Stimulated activated CD4-positive, alpha-beta T cell treated with anti-CD3 and anti-CD28 coated beads, Interleukin-12 subunit alpha, Interleukin-12 subunit beta, amount 100 ng/mL, for 4 hours (primary cell): ENCODE data around the gene NEK6.

Experiments
- DNase-seq: peaks from one replicate; pipeline ENCODE4 v3.0.0-alpha.2; 2020

The NEK6 gene

DNA sequence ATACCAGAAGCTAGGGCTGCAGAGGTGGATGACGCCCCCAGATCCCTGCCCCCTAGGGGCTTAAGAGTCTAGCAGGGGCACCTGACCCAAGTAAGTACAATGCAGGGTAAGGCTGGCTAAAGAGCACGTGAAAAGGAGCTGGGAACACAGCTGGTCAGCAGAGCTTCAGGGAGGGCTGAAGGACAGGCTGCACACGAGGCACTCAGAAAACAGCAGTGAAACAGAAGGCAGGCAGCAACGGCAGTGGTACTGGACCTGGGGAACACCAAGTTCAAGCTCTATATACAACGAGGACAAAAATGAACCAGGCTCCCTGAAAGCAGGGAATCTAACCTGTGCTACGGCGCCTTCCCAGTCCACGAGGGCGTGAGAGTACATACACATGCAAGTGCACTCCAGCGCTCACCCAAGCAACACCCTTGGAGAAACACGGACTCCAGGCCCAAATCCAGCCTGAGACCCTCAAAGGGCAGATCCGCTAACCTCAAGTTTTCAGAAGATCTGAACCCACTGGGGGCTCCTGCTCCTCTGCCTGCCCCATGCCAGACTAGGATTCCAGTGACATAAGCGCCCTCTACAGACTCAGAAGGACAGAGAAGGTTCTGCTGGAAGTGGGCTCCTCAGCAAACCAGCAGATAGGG, 100.1 kb downstream of the NEK6 start:
- DNase-seq = no peak

DNA sequence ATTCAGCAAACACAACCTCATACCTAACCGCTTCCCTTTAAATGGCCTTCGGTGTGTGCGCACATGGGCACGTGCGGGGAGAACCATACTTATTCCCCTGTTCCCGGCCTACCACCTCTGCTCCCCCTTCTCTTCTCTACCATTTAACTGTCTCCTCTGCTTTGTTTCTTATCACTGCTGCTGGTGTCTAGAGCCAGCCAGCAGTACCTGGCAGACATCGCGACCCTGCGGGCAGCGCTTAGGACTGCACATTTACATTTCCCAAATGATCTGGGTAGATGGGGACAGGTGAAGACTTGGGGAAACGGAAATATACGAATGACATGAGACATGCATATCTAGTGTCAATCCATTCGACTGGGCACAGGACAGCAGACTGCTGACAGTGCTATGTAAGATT, 100.9 kb downstream of the NEK6 start:
- DNase-seq = no peak

DNA sequence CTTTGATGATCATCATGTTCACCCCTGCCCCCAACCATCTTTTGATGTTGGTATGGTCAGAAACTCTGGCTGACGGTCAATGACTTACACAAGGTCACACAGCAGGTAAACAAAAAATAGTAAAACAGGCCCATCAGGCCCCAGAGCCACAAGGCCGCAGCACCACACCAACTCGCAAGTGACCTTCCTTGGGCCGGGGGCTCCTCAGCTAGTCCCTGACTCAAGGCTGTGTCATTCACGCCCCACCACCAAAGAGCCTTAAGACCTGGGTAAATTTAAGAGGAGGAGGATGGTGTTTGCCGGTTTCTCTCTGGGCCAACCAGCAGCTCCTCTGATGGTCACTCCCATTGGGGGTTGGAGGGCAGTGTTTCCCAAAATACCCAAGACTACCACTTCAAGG, 101.7 kb downstream of the NEK6 start:
- no peak for DNase-seq

DNA sequence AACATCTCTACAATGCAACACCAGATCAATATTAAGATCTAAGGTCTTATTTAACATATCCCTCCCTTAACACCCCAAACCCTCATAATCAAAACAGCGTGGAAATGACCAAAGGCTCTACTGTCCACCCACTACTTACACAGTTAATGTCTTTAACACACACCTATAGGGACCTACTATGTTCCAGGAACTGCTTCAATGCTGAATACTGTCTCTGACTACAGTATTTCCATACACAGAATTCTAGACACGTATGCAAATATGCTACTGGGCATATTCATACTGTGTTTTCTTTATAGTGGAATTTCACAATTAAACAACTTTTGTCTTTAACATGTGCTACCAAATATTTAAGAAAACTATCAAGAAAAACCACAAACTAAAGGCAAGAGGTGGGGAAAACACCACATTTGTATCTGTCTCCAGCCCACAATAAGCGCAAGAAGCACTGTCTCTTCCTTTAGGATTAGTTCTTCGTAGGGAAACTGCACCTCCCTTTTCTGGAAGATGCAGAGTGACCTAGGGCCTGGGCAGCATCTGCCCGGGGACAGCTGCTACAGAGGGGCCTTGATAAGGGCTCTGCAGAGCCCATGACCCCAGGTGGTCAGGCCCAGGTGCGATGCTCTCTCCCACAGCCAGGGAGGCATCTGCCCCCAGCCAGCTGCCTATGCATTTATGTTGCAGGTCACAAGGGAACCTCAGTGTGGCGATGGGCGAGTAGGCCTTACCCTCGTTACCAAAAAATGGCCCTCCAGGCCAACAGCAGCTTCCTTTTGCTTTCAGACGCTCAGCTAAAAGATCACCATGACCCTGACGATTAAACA, 102.3 kb downstream of the NEK6 start:
- no peak for DNase-seq

DNA sequence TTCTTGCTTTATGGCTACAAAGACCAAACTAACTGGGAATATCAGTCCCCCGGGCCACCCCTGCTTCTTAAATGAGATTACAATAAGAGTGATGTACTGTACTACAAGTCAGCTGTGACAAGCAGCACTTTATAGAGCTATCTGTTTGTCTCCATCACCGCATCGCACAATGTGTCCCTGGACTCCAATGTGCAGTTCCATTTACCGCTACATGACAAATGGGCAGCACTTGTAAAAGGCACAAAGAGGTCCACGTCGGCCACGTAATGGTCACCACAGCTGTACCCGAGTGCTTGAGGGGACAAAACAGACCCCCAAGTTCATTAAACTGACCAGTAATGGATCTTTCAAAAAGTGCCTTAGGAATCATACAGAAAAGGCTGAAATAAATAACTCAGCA, 103.4 kb downstream of the NEK6 start:
- DNase-seq = no peak

DNA sequence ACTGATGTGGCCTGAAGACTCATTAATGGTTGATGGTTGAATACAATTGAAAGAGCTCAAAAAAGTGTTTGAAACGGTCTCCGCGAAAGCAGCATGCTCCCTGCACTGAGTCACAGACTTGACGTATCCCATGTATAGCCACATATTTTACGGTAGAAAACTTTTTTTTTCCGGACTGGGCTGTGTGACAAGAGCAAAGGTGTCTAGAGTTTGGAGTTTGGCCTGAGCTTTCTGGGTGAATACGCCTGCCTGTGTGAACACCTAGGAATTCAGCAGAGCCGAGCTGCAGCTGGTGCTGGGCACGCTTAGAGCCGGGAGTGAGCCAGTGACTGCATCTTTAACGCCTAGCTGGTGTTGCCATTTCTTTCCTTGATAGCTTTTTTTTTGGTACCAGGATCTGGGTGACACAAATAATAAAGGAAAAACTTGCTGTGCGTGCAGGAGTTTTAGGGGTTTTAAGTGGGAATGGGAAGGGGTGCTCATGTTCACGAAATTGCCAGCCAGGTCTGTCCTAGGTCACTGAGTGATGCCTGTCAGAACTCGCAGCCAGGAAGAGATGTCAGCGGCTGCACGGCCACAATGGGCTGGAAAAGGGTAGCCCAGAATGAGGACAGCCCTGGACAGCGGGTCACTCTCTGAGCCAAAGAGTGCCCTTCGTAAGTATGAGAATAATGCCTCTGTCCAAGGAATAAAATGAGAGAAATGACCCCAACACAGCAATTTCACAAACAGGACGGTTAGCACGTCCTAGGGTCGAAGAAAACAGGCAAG, 105.8 kb downstream of the NEK6 start:
- no peak for DNase-seq

DNA sequence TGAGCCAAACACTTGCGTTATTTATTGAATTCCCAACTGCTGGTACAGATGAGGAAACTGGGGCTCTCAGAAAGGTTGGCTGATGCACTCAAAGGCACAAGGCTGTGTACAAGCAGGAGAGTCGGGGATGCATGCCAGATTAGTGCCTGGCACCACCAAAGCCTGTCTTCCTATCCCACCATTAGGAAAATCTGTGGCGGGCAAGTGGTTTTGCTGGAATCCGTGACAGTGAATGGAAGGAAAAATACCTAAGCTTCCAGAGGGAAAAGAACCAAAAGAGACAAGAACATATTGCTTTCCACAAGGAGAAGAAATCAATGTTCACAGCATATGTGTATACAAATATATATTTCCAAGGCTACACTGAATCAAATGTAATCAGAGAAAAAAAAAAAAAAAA, 106.4 kb downstream of the NEK6 start:
- no peak for DNase-seq

DNA sequence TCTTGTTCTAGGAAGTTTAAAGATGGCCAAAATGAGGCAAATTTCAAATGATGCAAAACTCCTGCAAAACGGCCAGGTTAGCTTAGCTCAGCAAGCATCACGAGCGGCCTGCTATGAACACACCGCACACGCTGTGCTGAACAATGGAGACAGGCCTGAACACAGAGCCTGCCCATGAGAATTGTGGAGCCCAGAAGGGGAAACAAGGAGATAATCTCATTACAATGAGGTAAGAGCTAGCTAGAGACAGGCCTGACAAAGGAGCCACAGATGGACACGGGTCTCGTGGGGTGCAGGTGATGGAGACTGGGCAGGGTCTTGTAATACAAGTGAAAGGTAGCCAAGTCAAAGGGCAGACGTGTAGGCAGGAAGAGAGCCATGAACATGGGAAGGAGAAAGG, 107.3 kb downstream of the NEK6 start:
- DNase-seq = no peak

DNA sequence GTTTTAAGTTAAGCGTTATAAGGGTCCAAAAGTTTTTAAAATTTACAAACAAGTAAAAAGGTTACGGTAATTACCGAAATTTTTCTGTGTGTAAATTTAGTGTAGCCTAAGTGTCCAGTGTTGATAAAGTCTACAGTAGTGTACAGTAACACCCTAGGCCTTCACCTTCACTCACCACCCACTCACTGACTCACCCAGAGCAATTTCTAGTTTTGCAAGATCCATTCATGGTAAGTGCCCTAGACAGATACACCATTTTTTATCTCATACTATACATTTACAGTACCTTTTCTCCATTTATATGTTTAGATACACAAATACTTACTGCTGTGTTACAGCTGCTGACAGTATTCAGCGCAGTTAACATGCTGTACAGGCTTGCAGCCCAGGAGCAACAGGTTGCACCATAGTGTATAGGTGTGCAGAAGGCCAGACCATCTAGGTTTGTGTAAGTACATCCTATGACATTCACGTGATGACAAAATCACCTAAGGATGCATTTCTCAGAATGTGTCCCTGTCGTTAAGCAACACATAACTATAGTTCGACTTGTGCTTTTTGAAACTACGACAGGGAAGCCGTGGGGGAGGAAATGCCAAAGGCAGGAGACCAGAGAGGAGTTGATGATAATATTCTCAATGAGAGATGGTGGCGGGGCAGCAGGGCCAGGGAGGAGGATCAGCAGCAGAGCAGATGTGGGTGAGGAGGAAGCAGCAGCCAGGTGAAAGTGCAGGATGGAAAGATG, 108.9 kb downstream of the NEK6 start:
- no peak for DNase-seq

DNA sequence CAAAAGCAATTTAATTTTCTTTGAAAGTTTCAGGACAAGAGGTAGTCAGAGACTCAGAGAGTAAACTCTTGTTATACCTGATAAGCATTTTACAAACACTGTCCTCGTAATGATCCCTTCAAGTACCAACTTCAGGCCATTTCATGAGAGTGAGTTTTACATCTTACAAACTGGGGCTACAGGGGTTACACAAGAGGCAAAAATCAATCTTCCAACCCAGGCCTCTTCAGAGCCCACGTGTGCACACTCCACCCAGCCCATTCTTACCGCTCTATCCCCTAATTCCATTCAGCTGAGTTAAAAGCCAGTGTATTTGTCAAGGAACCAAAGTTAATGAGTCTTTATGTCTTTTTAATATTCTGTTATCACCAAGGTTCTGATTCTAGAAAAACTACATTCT, 110.9 kb downstream of the NEK6 start:
- no peak for DNase-seq

DNA sequence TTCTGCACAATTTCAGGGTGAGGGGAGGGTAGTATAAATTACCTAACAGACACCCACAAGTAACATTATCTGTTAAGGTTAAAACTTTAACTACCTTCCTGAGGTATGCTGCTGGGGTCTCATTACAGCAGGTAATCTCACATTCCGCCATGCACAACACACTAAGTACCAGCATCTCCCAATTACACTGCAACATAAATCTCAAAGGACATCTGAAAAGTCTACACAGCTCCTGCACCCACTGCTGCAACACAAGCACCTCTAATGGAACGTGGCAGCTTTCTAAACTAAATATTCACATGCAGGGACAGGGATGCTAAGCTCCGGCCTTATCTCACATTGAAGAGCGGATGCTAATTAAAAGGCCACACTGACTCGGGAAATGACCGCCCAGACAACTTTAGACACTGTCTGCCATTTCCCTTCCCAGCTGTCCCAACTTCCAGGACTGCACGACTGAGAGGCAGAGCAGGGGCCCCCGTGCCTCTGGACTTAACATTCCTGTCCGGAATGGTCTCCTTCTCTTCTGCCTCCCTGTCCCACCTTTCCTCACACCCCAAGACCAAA, 111.6 kb downstream of the NEK6 start:
- no peak for DNase-seq

DNA sequence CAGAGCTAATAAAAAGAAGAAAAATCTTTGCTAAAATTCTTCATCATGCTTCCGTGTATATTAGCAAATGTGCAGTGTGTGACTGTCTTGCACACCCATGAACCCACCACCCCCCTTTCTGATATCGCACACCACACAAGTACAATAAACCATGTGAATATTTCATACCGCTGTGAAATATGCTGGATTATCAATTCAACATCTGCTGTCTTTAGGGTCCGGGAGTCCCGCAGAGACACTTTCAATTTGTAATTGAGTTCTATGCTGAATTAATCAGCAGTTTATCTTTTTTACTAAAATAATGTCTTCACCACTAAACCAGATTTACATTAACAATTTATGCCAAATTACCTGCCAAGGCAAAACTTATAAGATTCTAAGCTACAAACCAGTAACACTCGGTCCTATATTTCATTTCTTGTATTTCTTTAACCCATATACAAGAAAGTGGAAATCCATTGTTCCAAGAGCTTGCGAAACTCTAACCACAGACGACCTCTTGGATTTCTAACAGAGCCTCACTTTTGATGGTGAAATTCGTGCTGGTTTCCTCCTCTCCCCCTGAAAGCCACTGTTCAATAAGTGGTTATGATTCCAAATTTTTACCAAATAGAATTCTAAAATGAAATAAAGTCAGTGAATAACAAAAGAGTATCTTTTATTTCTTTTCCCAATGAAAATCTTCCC, 113.3 kb downstream of the NEK6 start:
- DNase-seq = no peak

DNA sequence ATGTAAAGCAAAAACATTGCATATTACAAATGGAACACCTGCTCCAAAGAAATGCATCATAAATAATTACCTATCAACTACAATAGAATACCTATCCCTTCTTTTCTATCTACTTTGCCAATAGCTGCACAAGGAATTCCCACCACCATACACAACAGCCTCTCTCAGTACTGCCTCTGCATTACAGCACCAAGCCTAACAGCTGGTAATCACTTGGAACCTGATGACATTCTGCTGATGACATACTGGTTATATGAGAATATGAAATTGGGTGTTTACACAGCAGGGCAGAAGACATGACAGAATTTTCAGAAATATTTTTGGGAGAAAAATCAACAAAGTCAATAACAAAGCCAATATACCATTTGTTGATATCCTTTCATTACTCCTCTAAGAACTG, 114.3 kb downstream of the NEK6 start:
- no peak for DNase-seq

DNA sequence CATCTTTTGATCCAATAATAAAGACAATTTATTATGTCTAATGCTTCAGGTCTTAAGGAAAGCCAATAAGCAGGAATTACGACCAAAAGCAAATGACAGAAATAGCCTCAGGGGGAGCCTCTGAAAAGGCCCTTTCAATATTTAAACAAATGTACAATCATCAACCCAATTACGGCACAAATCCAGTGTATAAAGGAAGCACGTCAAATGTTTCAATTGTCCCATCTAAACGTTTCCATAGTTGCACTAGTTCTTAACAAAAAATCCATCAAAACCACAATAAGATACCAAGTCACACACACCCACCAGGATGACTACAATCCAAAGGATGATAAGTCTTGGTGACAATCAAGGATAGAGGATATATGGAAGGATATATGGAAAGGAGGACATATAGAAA, 115.6 kb downstream of the NEK6 start:
- DNase-seq = no peak

DNA sequence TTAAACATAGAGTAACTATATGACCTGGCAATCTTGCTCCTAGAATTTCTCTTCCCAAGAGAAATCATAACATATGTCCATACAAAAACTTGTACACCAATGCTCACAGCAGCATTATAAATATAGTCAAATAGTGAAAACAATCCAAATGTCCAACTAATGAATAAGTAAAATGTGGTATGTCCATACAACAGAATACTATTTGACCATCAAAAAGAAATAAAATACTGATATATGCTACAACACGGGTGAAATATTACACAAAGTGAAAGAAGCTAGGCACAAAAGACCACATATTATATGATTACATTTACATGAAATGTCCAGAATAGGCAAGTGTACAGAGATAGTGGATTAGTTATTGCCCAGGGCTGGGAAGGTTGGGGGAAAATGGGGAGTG, 116.1 kb downstream of the NEK6 start:
- no peak for DNase-seq

DNA sequence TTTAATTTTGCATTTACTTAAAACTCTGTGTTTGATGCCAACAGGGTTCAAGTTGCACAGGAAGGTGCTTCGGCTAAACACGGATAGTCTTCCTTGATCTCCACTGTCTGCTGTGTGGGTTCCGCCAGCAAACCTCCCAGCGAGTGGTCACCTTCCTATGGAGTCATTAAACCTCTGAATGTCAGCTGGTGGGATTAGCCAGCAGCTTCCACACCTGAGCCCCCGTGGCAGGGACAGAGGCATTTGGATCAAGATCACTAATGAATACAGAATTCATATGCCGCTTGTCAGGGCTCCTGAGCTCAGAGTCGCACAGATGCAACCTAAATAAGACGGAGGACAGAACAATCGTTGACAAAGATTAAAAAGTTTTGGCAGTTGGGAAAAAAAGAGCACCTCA, 118.0 kb downstream of the NEK6 start:
- DNase-seq = no peak

DNA sequence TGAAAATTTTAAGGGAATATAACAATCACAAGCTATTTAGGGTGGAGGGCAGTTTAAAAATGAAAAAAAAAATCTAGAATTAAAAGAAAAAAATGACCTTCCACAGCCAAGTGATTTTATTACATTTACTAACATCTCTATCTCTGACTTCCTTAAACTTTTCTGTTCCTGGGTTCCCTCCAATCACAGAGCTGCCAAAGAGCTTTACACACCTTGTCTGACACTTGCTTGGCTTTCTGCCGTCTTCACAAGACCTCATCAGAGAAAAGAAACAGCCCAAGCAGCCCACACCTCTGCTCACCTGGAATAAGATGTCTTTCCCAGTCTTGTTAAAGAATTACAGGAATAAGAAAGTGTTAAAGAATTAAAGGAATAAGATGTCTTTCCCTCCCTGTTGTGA, 118.6 kb downstream of the NEK6 start:
- no peak for DNase-seq

DNA sequence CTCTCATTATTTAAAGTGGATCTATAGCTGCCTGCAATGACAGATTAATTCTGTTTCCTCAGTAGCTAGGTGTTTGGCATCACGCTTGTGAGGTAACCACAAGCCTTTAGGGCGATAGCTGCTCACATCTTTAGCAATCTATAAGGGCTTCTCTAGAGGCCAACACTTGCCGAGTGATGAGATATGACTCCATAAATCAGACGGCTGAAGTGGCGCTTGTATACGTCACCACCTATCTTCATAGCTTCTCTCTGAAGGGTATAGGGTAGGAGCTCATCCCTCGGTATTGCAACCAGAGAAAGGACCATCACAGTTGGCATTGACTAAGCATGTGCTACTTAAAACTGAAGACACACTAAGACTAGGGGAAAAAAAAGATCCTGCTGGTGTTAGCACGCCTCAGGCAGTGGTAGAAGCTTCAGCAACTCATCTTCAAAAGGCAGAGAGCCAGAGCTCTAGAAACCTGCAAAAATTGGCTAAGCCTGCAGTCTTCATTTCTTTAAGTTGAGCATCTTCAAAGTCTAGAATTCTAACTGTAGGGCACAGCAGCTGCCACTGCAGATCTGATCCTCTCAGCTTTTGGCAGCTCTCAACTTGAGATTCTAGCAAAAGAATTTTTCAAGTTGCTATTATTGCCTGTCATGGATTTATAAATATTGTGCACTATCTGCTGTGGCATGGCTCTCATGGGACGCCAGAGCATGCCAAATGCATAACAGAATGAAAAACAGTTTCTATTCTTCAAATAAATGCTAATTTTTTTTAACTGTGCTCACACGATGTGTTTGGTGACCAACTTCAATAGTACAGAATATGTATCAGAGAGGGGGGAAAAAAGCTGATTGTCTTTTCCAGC, 120.0 kb downstream of the NEK6 start:
- DNase-seq = no peak

DNA sequence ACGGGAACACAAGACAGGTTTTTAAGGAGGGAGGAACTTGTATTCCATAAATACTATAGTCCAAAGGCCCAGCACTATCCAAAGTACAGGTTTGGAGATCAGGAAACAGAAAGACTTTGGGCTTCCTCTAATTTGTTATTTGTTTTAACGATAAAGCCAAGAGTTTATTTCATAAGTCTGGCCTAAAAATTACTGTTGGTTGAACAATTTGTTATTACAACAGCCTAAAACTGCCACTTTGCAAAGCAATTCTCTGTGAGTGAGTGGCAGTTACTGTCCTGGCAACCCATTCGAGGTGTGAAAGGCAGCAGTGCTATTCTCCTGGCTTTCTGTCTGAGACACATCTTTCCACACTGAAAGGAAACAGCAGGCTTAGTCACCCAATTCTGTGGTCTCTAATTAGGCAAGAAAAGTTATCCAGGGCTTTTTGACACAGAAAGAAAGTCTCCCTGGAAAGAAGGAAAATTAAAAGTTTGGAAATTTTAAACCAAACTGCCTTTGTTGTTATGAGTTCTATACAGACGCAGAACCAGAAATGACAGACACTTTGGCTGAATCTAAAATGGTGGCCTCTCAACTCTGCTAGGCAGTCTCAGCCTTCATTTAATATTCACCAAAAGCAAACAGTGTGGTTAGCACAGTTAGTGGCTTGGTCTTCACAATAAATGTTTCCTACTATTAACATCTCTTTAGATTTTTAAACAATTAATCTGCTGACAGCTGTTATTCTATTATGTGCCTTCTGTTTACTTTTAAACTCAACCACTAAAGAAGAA, 123.6 kb downstream of the NEK6 start:
- DNase-seq = no peak

DNA sequence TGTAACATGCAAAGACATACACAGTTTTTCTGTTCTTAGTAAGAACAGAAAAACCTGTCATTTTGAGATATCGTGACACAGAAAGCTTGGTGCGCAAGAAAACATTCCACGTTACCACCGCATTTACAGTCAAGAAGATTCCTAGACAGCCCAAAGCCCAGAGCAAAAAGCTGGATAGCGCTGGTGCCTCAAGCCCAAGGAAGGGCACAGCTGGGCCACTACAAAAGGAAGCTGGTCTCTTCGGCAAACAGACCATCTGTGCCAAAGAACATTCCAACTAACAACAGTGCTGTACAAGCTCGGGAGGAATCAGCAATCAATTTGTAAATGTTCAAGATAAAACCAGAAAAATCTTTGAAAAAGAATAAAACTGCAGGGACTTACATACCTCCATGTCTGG, 126.5 kb downstream of the NEK6 start:
- DNase-seq = no peak

DNA sequence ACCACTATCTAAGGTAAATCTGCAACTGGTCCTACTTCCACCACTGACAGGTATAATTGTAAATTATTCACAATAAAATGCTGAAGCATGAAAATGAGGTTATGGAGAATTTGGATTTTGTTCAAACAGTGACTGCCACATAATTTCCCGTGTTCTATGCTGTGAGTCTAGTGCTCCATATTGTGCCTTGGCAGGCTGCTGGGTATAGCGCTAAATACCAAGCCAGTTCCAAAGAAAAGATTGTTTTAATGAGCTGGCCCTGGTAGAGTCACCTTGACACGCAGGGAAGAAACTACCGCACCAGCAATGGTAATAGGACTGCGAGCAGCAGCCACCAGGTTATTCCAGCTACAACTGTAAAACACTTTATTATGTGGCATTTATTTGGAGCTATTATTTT, 127.1 kb downstream of the NEK6 start:
- no peak for DNase-seq
